Stomach (tissue), 19 donors: ENCODE measurements around the gene FBXL5. TPM values are rescaled to one million over a fixed set of nuclear protein-coding genes. Genes with fewer than 3 reads are reported as not detected.

Experiments
- DNase-seq, 2 donors: peaks; one replicate each; pipeline versions ENCODE4 v3.0.0 to v3.0.0-alpha.2; 2013 to 2019
- H3K27ac ChIP-seq, 5 donors: fragments of 200-600 bp in 4 of 5; sonication (generic) in 4 of 5; one replicate each; pipeline ENCODE4 v1.5.1; 2013 to 2019; ENCODE audit warnings: mild to moderate bottlenecking in 1 of 5, moderate library complexity in 1 of 5
- H3K27me3 ChIP-seq, 3 donors: fragments of 200-600 bp; sonication (generic); one replicate each; pipeline ENCODE4 v1.5.1; 2017 to 2019; ENCODE audit warnings: mixed run types in 1 of 3
- H3K36me3 ChIP-seq, 4 donors: fragments of 200-600 bp; sonication (generic); 1 replicate in 3 of 4; 2 replicates in 1 of 4; pipeline ENCODE4 v1.5.1; 2016 to 2019
- H3K4me1 ChIP-seq, 4 donors: fragments of 200-600 bp; sonication (generic); one replicate each; pipeline ENCODE4 v1.5.1; 2016 to 2019
- H3K4me3 ChIP-seq, 4 donors: fragments of 200-600 bp; sonication (generic) in 3 of 4; one replicate each; pipeline ENCODE4 v1.5.1; 2016 to 2019; ENCODE audit warnings: mild to moderate bottlenecking in 1 of 4
- H3K9me3 ChIP-seq, 4 donors: fragments of 200-600 bp; sonication (generic); one replicate each; pipeline ENCODE4 v1.5.1; 2016 to 2019
- EP300 ChIP-seq: sonication (generic); formaldehyde crosslinking; IDR thresholded peaks from one replicate; pipeline ENCODE4 v1.6.1; 2017; ENCODE audit warnings: antibody characterized with exemption
- POLR2A ChIP-seq, 4 donors: fragments of 450-650 bp; IDR thresholded peaks; one replicate each; pipeline ENCODE4 v1.6.1; 2016; ENCODE audit warnings: antibody characterized with exemption in 4 of 4, control low read depth in 2 of 4, mild to moderate bottlenecking in 1 of 4, moderate library complexity in 1 of 4
- POLR2AphosphoS5 ChIP-seq, 3 donors: sonication (generic); formaldehyde crosslinking; IDR thresholded peaks; one replicate each; pipeline ENCODE4 v1.6.1; 2016; ENCODE audit warnings: antibody characterized with exemption in 3 of 3
- WGBS, 5 donors: extraction: QIAGEN DNeasy Blood & Tissue Kit in 3 of 5; methylation state at CpG; one replicate each; pipeline versions ENCODE4 v1.1.5 to v1.1.7; 2013 to 2018; 5-methylcytosine and 5-hydroxymethylcytosine counted together
- intact Hi-C: fragments of 100-400 bp; cut with DNase I; formaldehyde crosslinking; loops from one replicate; pipeline ENCODE4 v1.15.1; 2023; ENCODE audit warnings: low total_unique reads
- long read RNA-seq, 10 donors: transcript quantifications; one replicate each; lab custom pipeline, GENCODE V29; 2026
- polyA plus RNA-seq, 3 donors: library from polyadenylated mRNA; stranded (reverse); fragments of 200-250 nt; gene quantifications; one replicate each; pipeline ENCODE4 v1.2.3, GENCODE V29; 2013
- total RNA-seq, 5 donors: library from RNA; depleted of rRNA; stranded (reverse); fragments of >200 nt; gene quantifications; one replicate each; pipeline versions ENCODE4 v1.1.0 to v1.2.3, GENCODE V29; 2014 to 2016
- TF ChIP-seq, protein P1 (sequence below), 7 experiments: fragments of 450-650 bp in 4 of 7; fragments of 200-600 bp in 3 of 7; sonication (generic) in 3 of 7; IDR thresholded peaks; one replicate each; pipeline ENCODE4 v1.5.1; 2016 to 2019; ENCODE audit warnings: antibody characterized with exemption in 7 of 7, control low read depth in 2 of 7, mild to moderate bottlenecking in 1 of 7
- donor health status: healthy with polysubstance abuse.
- donor health status: Bipolar disorder and iron deficiency.
- donor health status: healthy.

The FBXL5 gene, protein sequence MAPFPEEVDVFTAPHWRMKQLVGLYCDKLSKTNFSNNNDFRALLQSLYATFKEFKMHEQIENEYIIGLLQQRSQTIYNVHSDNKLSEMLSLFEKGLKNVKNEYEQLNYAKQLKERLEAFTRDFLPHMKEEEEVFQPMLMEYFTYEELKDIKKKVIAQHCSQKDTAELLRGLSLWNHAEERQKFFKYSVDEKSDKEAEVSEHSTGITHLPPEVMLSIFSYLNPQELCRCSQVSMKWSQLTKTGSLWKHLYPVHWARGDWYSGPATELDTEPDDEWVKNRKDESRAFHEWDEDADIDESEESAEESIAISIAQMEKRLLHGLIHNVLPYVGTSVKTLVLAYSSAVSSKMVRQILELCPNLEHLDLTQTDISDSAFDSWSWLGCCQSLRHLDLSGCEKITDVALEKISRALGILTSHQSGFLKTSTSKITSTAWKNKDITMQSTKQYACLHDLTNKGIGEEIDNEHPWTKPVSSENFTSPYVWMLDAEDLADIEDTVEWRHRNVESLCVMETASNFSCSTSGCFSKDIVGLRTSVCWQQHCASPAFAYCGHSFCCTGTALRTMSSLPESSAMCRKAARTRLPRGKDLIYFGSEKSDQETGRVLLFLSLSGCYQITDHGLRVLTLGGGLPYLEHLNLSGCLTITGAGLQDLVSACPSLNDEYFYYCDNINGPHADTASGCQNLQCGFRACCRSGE
- total RNA-seq = 100 to 1,000 TPM in 3 of 5 donors, 10 to 100 TPM in 2; 15.6 to 196 (median 108) TPM
- polyA plus RNA-seq = 10 to 100 TPM; 36.4 to 75.5 (median 44.3) TPM
- long read RNA-seq, donor 1, partial matches to known transcripts = 25 of 27 reads
- long read RNA-seq, donor 1, other reads (novel, unspliced or antisense) = 0 of 27 reads
- long read RNA-seq, donor 2, transcript FBXL5-201 (11 exons, 3,385 nt) = major isoform, 10 of 22 reads
- long read RNA-seq, donor 2, partial matches to known transcripts = 11 of 22 reads
- long read RNA-seq, donor 2, other reads (novel, unspliced or antisense) = 0 of 22 reads
- long read RNA-seq, donor 3, partial matches to known transcripts = 0 of 4 reads
- long read RNA-seq, donor 3, other reads (novel, unspliced or antisense) = 0 of 4 reads
- long read RNA-seq, donor 4 = 0 reads
- long read RNA-seq, donor 5, transcript FBXL5-201 (11 exons, 3,385 nt) = major isoform, 10 of 32 reads
- long read RNA-seq, donor 5, partial matches to known transcripts = 17 of 32 reads
- long read RNA-seq, donor 5, other reads (novel, unspliced or antisense) = 0 of 32 reads
- long read RNA-seq, donor 6 = 0 reads
- long read RNA-seq, donor 7, transcript FBXL5-201 (11 exons, 3,385 nt) = major isoform, 12 of 13 reads
- long read RNA-seq, donor 7, partial matches to known transcripts = 0 of 13 reads
- long read RNA-seq, donor 7, other reads (novel, unspliced or antisense) = 0 of 13 reads
- long read RNA-seq, donor 8, transcript FBXL5-201 (11 exons, 3,385 nt) = major isoform, 6 of 19 reads
- long read RNA-seq, donor 8, partial matches to known transcripts = 12 of 19 reads
- long read RNA-seq, donor 8, other reads (novel, unspliced or antisense) = 0 of 19 reads
- long read RNA-seq, donor 9, partial matches to known transcripts = 16 of 20 reads
- long read RNA-seq, donor 9, other reads (novel, unspliced or antisense) = 0 of 20 reads
- long read RNA-seq, donor 10, partial matches to known transcripts = 9 of 19 reads
- long read RNA-seq, donor 10, other reads (novel, unspliced or antisense) = 8 of 19 reads

GRCh38 chr4:15655223-15656037 lies at the start of gene FBXL5:
TSS of gene FBXL5 (minus strand) at chr4:15655357. CDS start at chr4:15655287, 70 bp downstream.
- 2 to 9% (median 4%) methylated on average over 61 to 85 of the region's 85 CpGs for WGBS, 5 donors
- Histone ChIP-seq H3K9me3 (no peaks in the 10 kb centered on the region), H3K4me1 (peaks cover 33 to 61% (median 37%) of the 10 kb centered on the region in 4 donors), H3K4me3 (peak within 1 kb of the TSS; percentile 65 to 84 (median 76)), H3K36me3 (no peaks in the 10 kb centered on the region), H3K27me3 (no peaks in the 10 kb centered on the region), H3K27ac (peak within 1 kb of the TSS; percentile 94 to 100 (median 98))
- TF ChIP-seq, protein P1, sequence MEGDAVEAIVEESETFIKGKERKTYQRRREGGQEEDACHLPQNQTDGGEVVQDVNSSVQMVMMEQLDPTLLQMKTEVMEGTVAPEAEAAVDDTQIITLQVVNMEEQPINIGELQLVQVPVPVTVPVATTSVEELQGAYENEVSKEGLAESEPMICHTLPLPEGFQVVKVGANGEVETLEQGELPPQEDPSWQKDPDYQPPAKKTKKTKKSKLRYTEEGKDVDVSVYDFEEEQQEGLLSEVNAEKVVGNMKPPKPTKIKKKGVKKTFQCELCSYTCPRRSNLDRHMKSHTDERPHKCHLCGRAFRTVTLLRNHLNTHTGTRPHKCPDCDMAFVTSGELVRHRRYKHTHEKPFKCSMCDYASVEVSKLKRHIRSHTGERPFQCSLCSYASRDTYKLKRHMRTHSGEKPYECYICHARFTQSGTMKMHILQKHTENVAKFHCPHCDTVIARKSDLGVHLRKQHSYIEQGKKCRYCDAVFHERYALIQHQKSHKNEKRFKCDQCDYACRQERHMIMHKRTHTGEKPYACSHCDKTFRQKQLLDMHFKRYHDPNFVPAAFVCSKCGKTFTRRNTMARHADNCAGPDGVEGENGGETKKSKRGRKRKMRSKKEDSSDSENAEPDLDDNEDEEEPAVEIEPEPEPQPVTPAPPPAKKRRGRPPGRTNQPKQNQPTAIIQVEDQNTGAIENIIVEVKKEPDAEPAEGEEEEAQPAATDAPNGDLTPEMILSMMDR (IDR thresholded peaks at IDR 0.05) = no peak
- TF ChIP-seq POLR2AphosphoS5 (IDR thresholded peaks at IDR 0.05) = peak in 2 of 3 donors; percentile 83 to 90
- TF ChIP-seq POLR2A (IDR thresholded peaks at IDR 0.05) = peak in 1 of 4 donors; percentile 47
- no peak for TF ChIP-seq EP300
- intact Hi-C loops = no loop called here
- DNase-seq = peak; percentile 84 to 96

GRCh38 chr4:15704129-15704528 lies 49.0 kb upstream of the FBXL5 start:
- TF ChIP-seq, protein P1 (IDR thresholded peaks at IDR 0.05) = no peak
- TF ChIP-seq EP300 = no peak
- no peak for TF ChIP-seq POLR2A (IDR thresholded peaks at IDR 0.05)
- H3K27ac ChIP-seq = no peak overlapping the region
- DNase-seq = no peak
- no peak overlapping the region for H3K4me3 ChIP-seq
- intact Hi-C loops = no loop called here
- H3K4me1 ChIP-seq = peaks cover 4 to 13% (median 12%) of the 10 kb centered on the region in 4 donors
- H3K36me3 ChIP-seq = no peaks in the 10 kb centered on the region
- H3K27me3 ChIP-seq = no peaks in the 10 kb centered on the region
- H3K9me3 ChIP-seq = no peaks in the 10 kb centered on the region

GRCh38 chr4:15703439-15703838 lies 48.3 kb upstream of the FBXL5 start:
- H3K27ac ChIP-seq = peak overlapping the region in 4 of 5 donors; percentile 44 to 71 (median 67)
- 77 to 90% (median 87%) methylated on average over 11 of the region's 11 CpGs for WGBS, 5 donors

More at GRCh38 chr4:15703439-15703838, 48.3 kb upstream of the FBXL5 start:
- no peak for DNase-seq
- Histone ChIP-seq H3K4me1 (peaks cover 4 to 13% (median 12%) of the 10 kb centered on the region in 4 donors), H3K4me3 (peak overlapping the region; percentile 50 to 59 (median 58)), H3K27me3 (no peaks in the 10 kb centered on the region), H3K36me3 (no peaks in the 10 kb centered on the region), H3K9me3 (no peaks in the 10 kb centered on the region)
- intact Hi-C loops = no loop called here
- TF ChIP-seq POLR2A (IDR thresholded peaks at IDR 0.05) (no peak), EP300 (no peak), POLR2AphosphoS5 (IDR thresholded peaks at IDR 0.05) (no peak)
- TF ChIP-seq, protein P1 (IDR thresholded peaks at IDR 0.05) = no peak
